ENCODE data around the gene CPZ. TPM values are rescaled to one million over a fixed set of nuclear protein-coding genes. Genes with fewer than 3 reads are reported as not detected.
"Not testable (repeated sequence)": the region's sequence is repeated elsewhere in the genome, so short reads cannot be mapped to it uniquely, and the experiment has no call there.

Gene CPZ
- polyA plus RNA-seq, 1 experiment, result 70.9 TPM

- ChIA-PET CTCF (interaction anchor here (0.6 to 1.2 kb wide), 4 partner anchors 12 to 157 kb away, joined by 3 read pairs; no protein-coding TSS in a partner anchor), POLR2A (no interaction called here)
- DNase-seq (ENCODE audit: low read depth), result no peak
Measured at GRCh38 chr4:8571702-8572685, 20.6 kb upstream of the CPZ start.

GRCh38 chr4:8573266-8573665 lies 19.3 kb upstream of the CPZ start:
- no peaks in the 10 kb centered on the region for H3K36me3 ChIP-seq (ENCODE audit: control insufficient read depth, insufficient read depth, low read length)
- no peak overlapping the region for H3K4me3 ChIP-seq (ENCODE audit: low read depth, low read length)
- ChIA-PET CTCF (interaction anchor here (1.0 kb wide), 1 partner anchor 34 kb away, joined by 3 read pairs; no protein-coding TSS in a partner anchor), POLR2A (no interaction called here)
- TF ChIP-seq CTCF (IDR thresholded peaks at IDR 0.05; ENCODE audit: insufficient read depth, low read depth, low read length), result no peak
- no peak for DNase-seq (ENCODE audit: low read depth)
- peaks cover 8% of the 10 kb centered on the region for H3K27me3 ChIP-seq (ENCODE audit: control insufficient read depth, insufficient read depth, low read length)

More at GRCh38 chr4:8571702-8572685, 20.6 kb upstream of the CPZ start:
- peaks cover under 1% of the 10 kb centered on the region for H3K27me3 ChIP-seq (ENCODE audit: control insufficient read depth, insufficient read depth, low read length)
- TF ChIP-seq CTCF (IDR thresholded peaks at IDR 0.05; ENCODE audit: insufficient read depth, low read depth, low read length), result no peak
- no peaks in the 10 kb centered on the region for H3K36me3 ChIP-seq (ENCODE audit: control insufficient read depth, insufficient read depth, low read length)
- H3K4me3 ChIP-seq (ENCODE audit: low read depth, low read length), result no peak overlapping the region

GRCh38 chr4:8574796-8575370 lies 17.7 kb upstream of the CPZ start:
- no peak for TF ChIP-seq CTCF (IDR thresholded peaks at IDR 0.05; ENCODE audit: insufficient read depth, low read depth, low read length)
- DNase-seq (ENCODE audit: low read depth), result no peak
- ChIA-PET POLR2A (no interaction called here), CTCF (no interaction called here)
- Histone ChIP-seq H3K4me3 (ENCODE audit: low read depth, low read length) (no peak overlapping the region), H3K36me3 (ENCODE audit: control insufficient read depth, insufficient read depth, low read length) (no peaks in the 10 kb centered on the region), H3K27me3 (ENCODE audit: control insufficient read depth, insufficient read depth, low read length) (peaks cover 14% of the 10 kb centered on the region)

- Histone ChIP-seq H3K36me3 (ENCODE audit: control insufficient read depth, insufficient read depth, low read length) (no peaks in the 10 kb centered on the region), H3K4me3 (ENCODE audit: low read depth, low read length) (no peak overlapping the region), H3K27me3 (ENCODE audit: control insufficient read depth, insufficient read depth, low read length) (peaks cover 14% of the 10 kb centered on the region)
- CTCF ChIA-PET, result no interaction called here
- no peak for TF ChIP-seq CTCF (IDR thresholded peaks at IDR 0.05; ENCODE audit: insufficient read depth, low read depth, low read length)
- no peak for DNase-seq (ENCODE audit: low read depth)
- POLR2A ChIA-PET, result no interaction called here
Measured at GRCh38 chr4:8575457-8575856, 17.1 kb upstream of the CPZ start.

DNA sequence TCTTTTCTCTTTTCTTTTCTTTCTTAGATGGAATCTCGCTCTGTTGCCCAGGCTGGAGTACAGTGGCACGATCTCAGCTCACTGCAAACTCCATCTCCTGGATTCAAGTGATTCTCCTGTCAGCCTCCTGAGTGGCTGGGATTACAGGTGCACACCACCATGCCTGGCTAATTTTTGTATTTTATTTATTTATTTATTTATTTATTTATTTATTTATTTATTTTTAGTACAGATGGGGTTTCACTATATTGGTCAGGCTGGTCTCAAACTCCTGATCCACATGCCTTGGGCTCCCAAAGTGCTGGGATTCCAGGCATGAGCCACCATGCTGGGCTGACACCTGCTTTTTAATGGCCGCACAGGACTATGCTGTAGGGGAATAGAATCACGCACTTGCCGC lies 16.0 kb upstream of the CPZ start:
- H3K36me3 ChIP-seq (ENCODE audit: control insufficient read depth, insufficient read depth, low read length); POLR2A ChIA-PET; CTCF ChIA-PET; H3K4me3 ChIP-seq (ENCODE audit: low read depth, low read length); DNase-seq (ENCODE audit: low read depth): not testable (repeated sequence)
- peaks cover 14% of the 10 kb centered on the region for H3K27me3 ChIP-seq (ENCODE audit: control insufficient read depth, insufficient read depth, low read length)
